K562 (cell line): ENCODE results near the gene MCRS1. TPM values are rescaled to one million over a fixed set of nuclear protein-coding genes. Genes with fewer than 3 reads are reported as not detected.

ENCODE experiments used
- ARID1B ChIP-seq: fragments of 450-650 bp; IDR thresholded peaks from 2 replicates; pipeline ENCODE4 v1.6.1; 2016; ENCODE audit warnings: antibody characterized with exemption, mild to moderate bottlenecking, inconsistent platforms
- CAMTA2 ChIP-seq: fragments of 250-450 bp; sonication (Bioruptor Pico); conservative IDR thresholded peaks from 2 replicates; pipeline ENCODE4 v1.5.1; 2022
- ETV1 ChIP-seq: fragments of 450-650 bp; conservative IDR thresholded peaks from 2 replicates; pipeline ENCODE4 v1.6.1; 2016; ENCODE audit warnings: missing genetic modification characterization, control low read depth, low read depth, missing compliant biosample characterization
- FOSL1 ChIP-seq: fragments of 200-800 bp; sonication (Bioruptor generic); conservative IDR thresholded peaks from 2 replicates; pipeline ENCODE4 v1.6.1; 2016; ENCODE audit warnings: missing genetic modification characterization, missing compliant biosample characterization
- FOXP1 ChIP-seq: sonication (generic); formaldehyde crosslinking; IDR thresholded peaks from 2 replicates; pipeline ENCODE4 v1.8.0; 2022; ENCODE audit warnings: mild to moderate bottlenecking, missing genetic modification reagents
- GABPA ChIP-seq: fragments of 200-800 bp; sonication (Bioruptor generic); conservative IDR thresholded peaks from 2 replicates; pipeline ENCODE4 v1.6.1; 2016; ENCODE audit warnings: low read depth, missing genetic modification characterization, missing compliant biosample characterization
- GATA2 ChIP-seq: sonication (generic); formaldehyde crosslinking; IDR thresholded peaks from 2 replicates; pipeline ENCODE4 v1.4.0; 2020; ENCODE audit warnings: mild to moderate bottlenecking, missing genetic modification reagents
- HCFC1 ChIP-seq: IDR thresholded peaks from 2 replicates; pipeline ENCODE4 v1.6.1; 2012; ENCODE audit warnings: low read depth, low read length, improper control_type of control experiment
- HDAC2 ChIP-seq: fragments of 450-650 bp; IDR thresholded peaks from 2 replicates; pipeline ENCODE4 v1.6.1; 2016; ENCODE audit warnings: mild to moderate bottlenecking
- HEY1 ChIP-seq: fragments of 250-450 bp; sonication (Bioruptor Pico); IDR thresholded peaks from 2 replicates; pipeline ENCODE4 v1.5.0; 2020; ENCODE audit warnings: mild to moderate bottlenecking, moderate library complexity, borderline replicate concordance
- HOXB6 ChIP-seq: fragments of 250-450 bp; sonication (Bioruptor Pico); IDR thresholded peaks from 2 replicates; pipeline ENCODE4 v1.5.1; 2022; ENCODE audit warnings: mild to moderate bottlenecking, borderline replicate concordance
- MYNN ChIP-seq, 2 experiments: sonication (generic); formaldehyde crosslinking in 1 of 2; IDR thresholded peaks; 2 replicates each; pipeline versions ENCODE4 v1.5.0 to v1.6.1; 2016 to 2020; ENCODE audit warnings: antibody characterized with exemption in 1 of 2, missing genetic modification reagents in 1 of 2
- NBN ChIP-seq: fragments of 450-650 bp; IDR thresholded peaks from 2 replicates; pipeline ENCODE4 v1.6.1; 2016; ENCODE audit warnings: low read depth, mild to moderate bottlenecking
- NCOA2 ChIP-seq, 2 experiments: fragments of 450-650 bp; IDR thresholded peaks; 2 replicates each; pipeline ENCODE4 v1.6.1; 2018; ENCODE audit warnings: mild to moderate bottlenecking in 2 of 2, moderate library complexity in 1 of 2; ENCODE audit not compliant: partially characterized antibody in 2 of 2
- PCBP1 ChIP-seq: fragments of 200-400 bp; formaldehyde crosslinking; IDR thresholded peaks from 2 replicates; pipeline ENCODE4 v1.6.1; 2018; ENCODE audit warnings: mild to moderate bottlenecking, low read depth, low read length; ENCODE audit not compliant: poor library complexity, severe bottlenecking
- RAD51 ChIP-seq: fragments of 450-650 bp; IDR thresholded peaks from 2 replicates; pipeline ENCODE4 v1.7.1; 2016; ENCODE audit warnings: low read depth, mild to moderate bottlenecking, borderline replicate concordance
- RBM15 ChIP-seq: fragments of 200-400 bp; formaldehyde crosslinking; IDR thresholded peaks from 2 replicates; pipeline ENCODE4 v1.6.1; 2018; ENCODE audit warnings: mild to moderate bottlenecking, low read length, moderate library complexity; ENCODE audit not compliant: insufficient read depth
- SIRT6 ChIP-seq: IDR thresholded peaks from one replicate; pipeline ENCODE4 v1.6.1; 2012; ENCODE audit warnings: low read depth, mild to moderate bottlenecking, control low read depth, inconsistent platforms, low read length, moderate library complexity
- SNRNP70 ChIP-seq: fragments of 200-400 bp; formaldehyde crosslinking; optimal IDR thresholded peaks from 2 replicates; pipeline ENCODE3; 2017; ENCODE audit warnings: low read depth, low read length
- TAF7 ChIP-seq: fragments of 450-650 bp; IDR thresholded peaks from 2 replicates; pipeline ENCODE4 v1.6.1; 2016; ENCODE audit warnings: missing genetic modification characterization, missing compliant biosample characterization
- TEAD2 ChIP-seq: fragments of 450-650 bp; IDR thresholded peaks from 2 replicates; pipeline ENCODE4 v1.6.1; 2016; ENCODE audit warnings: missing genetic modification characterization, control low read depth, missing compliant biosample characterization
- U2AF1 ChIP-seq: fragments of 200-400 bp; formaldehyde crosslinking; optimal IDR thresholded peaks from 2 replicates; pipeline ENCODE3; 2017; ENCODE audit warnings: mild to moderate bottlenecking, low read depth, low read length, moderate library complexity
- ZFP91 ChIP-seq: sonication (generic); formaldehyde crosslinking; IDR thresholded peaks from 2 replicates; pipeline ENCODE4 v1.8.0; 2022; ENCODE audit warnings: mild to moderate bottlenecking, missing genetic modification reagents
- ZNF174 ChIP-seq: fragments of 250-450 bp; sonication (Bioruptor Pico); IDR thresholded peaks from 2 replicates; pipeline ENCODE4 v1.4.0; 2020; ENCODE audit warnings: mild to moderate bottlenecking
- ZNF717 ChIP-seq: fragments of 250-450 bp; sonication (Bioruptor Pico); IDR thresholded peaks from 2 replicates; pipeline ENCODE4 v1.5.0; 2021
- ZNF79 ChIP-seq: fragments of 250-450 bp; sonication (Bioruptor Pico); IDR thresholded peaks from 2 replicates; pipeline ENCODE4 v1.4.0; 2020; ENCODE audit warnings: low read depth, mild to moderate bottlenecking, moderate library complexity
- polyA plus RNA-seq, 8 experiments: library from polyadenylated mRNA; depleted of rRNA in 4 of 8; stranded (reverse) in 5 of 8; unstranded in 3 of 8; fragments of >200 nt; fragmentation: Nextera tagmentation in 2 of 8; fragmentation: Illumina TruSeq in 1 of 8; extraction: Ambion mirVana in 2 of 8; extraction: Trizol in 1 of 8; gene quantifications; 2 replicates each; pipeline versions ENCODE4 v1.2.1 to v1.2.3, GENCODE V29; 2011 to 2014; ENCODE audit warnings: inconsistent platforms in 1 of 8, missing spikeins in 1 of 8
- total RNA-seq, 7 experiments: library from RNA; depleted of rRNA in 6 of 7; stranded (reverse); fragments of >200 nt in 6 of 7; fragmentation: Illumina TruSeq in 2 of 7; extraction: Trizol in 2 of 7; gene quantifications; 2 replicates each; pipeline versions ENCODE4 v1.2.1 to v1.2.3, GENCODE V29; 2011 to 2021; ENCODE audit warnings: low replicate concordance in 1 of 7
- TF ChIP-seq, protein P1 (sequence below): fragments of 250-450 bp; sonication (Bioruptor Pico); IDR thresholded peaks from 2 replicates; pipeline ENCODE4 v1.9.0; 2021; ENCODE audit warnings: mild to moderate bottlenecking
- TF ChIP-seq, protein P2 (sequence below): fragments of 450-650 bp; formaldehyde crosslinking; IDR thresholded peaks from 2 replicates; pipeline ENCODE4 v1.4.0; 2020; ENCODE audit warnings: mild to moderate bottlenecking

Gene MCRS1
- total and polyA plus RNA-seq, 9 of the 15 experiments (the other 6 are each of a cell fraction or from before 2014, with no cell fraction given), result 50.0 to 100 (median 73.2) TPM

DNA sequence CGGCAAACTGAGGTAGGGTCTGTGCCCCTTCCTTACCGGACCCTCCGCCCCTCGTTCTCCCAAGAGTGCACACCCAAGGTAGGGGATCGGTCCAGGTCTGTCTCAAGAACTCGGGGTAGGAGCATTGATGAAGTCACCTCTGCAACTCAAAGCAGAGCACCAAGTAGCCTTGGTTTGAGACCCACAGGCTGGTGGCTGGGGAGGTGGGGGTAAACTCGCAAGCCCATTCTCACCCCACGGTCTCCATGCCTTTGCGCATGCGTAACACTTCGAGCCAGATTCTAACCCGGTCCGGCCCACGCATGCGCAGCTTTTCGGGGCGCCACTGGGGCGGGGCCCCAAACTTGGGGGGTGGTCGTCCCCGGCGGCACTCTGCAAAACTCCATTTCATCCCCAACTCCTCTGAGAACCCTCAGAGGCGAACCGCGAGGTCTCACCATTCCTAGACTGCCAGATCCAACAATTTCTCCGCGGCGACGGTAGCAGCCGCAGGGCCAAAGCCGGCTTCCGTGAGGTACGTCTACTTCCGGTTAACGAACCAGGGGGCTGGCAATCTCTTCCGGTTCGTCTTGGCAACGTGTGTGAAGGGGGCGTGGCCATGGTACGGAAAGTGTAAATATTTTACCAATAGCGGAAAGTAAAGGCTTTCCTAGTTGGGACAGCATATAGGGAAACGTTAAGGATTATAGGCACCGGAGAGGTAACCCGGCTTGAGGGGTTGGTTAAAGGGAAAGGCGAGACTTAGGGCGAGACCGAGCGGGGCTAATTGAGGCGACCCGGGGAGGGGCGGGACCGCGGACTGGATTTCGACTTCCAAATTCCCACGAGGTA, at the start of gene MCRS1 (continued):
- TF ChIP-seq ZNF174 (CRISPR knock-in tag) (no peak), FOSL1 (no peak), ETV1 (tag) (peak; percentile 87), NCOA2 (IDR thresholded peaks at IDR 0.05; ENCODE audit: partially characterized antibody in 2 of 2) (no peak), SNRNP70 (no peak), SIRT6 (no peak), MYNN (IDR thresholded peaks at IDR 0.05) (no peak), MYNN (CRISPR knock-in tag; IDR thresholded peaks at IDR 0.05) (no peak), FOXP1 (peak; percentile 78; the same call in 1 of the 2 replicates), HOXB6 (CRISPR knock-in tag) (no peak), ZFP91 (CRISPR knock-in tag) (no peak), ZNF79 (CRISPR knock-in tag) (no peak), RAD51 (no peak), CAMTA2 (CRISPR knock-in tag) (no peak), NBN (no peak), GATA2 (CRISPR knock-in tag) (no peak), PCBP1 (no peak), TAF7 (tag) (peak; percentile 93), RBM15 (no peak), HDAC2 (peak; percentile 85), HCFC1 (peak; percentile 83), TEAD2 (tag) (no peak), ARID1B (peak; percentile 18; the same call in 1 of the 2 replicates), ZNF717 (CRISPR knock-in tag) (no peak), U2AF1 (no peak), GABPA (peak; percentile 100), HEY1 (CRISPR knock-in tag) (no peak)
- TF ChIP-seq, protein P1, sequence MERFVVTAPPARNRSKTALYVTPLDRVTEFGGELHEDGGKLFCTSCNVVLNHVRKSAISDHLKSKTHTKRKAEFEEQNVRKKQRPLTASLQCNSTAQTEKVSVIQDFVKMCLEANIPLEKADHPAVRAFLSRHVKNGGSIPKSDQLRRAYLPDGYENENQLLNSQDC, result no peak
- TF ChIP-seq, protein P2, sequence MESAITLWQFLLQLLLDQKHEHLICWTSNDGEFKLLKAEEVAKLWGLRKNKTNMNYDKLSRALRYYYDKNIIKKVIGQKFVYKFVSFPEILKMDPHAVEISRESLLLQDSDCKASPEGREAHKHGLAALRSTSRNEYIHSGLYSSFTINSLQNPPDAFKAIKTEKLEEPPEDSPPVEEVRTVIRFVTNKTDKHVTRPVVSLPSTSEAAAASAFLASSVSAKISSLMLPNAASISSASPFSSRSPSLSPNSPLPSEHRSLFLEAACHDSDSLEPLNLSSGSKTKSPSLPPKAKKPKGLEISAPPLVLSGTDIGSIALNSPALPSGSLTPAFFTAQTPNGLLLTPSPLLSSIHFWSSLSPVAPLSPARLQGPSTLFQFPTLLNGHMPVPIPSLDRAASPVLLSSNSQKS (CRISPR knock-in tag), result no peak
